Testis (tissue), 3 donors: ENCODE results near the gene CPT1C. TPM values are rescaled to one million over a fixed set of nuclear protein-coding genes. Genes with fewer than 3 reads are reported as not detected.

Experiments
- DNase-seq: peaks from one replicate; pipeline ENCODE4 v3.0.0-alpha.2; 2019
- H3K27ac ChIP-seq, 2 donors: fragments of 200-600 bp; sonication (generic); one replicate each; pipeline ENCODE4 v1.5.1; 2019
- H3K27me3 ChIP-seq: fragments of 200-600 bp; sonication (generic); one replicate; pipeline ENCODE4 v1.5.1; 2019
- H3K36me3 ChIP-seq: fragments of 200-600 bp; sonication (generic); one replicate; pipeline ENCODE4 v1.5.1; 2017; ENCODE audit warnings: low read depth; ENCODE audit errors: missing control alignments
- H3K4me1 ChIP-seq: fragments of 200-600 bp; sonication (generic); one replicate; pipeline ENCODE4 v1.5.1; 2019
- H3K4me3 ChIP-seq, 2 donors: fragments of 200-600 bp; sonication (generic); one replicate each; pipeline ENCODE4 v1.5.1; 2017 to 2019
- H3K9me3 ChIP-seq: fragments of 200-600 bp; sonication (generic); one replicate; pipeline ENCODE4 v1.5.1; 2017
- CTCF ChIP-seq, 3 experiments: fragments of 450-650 bp in 2 of 3; fragments of 200-600 bp in 1 of 3; sonication (generic) in 1 of 3; IDR thresholded peaks; one replicate each; pipeline ENCODE4 v1.5.1; 2016 to 2019; ENCODE audit warnings: antibody characterized with exemption in 3 of 3, mild to moderate bottlenecking in 2 of 3, moderate library complexity in 1 of 3
- POLR2A ChIP-seq: fragments of 450-650 bp; IDR thresholded peaks from one replicate; pipeline ENCODE4 v1.6.1; 2017; ENCODE audit warnings: antibody characterized with exemption, mild to moderate bottlenecking, moderate library complexity
- WGBS, 2 donors: methylation state at CpG; one replicate each; pipeline ENCODE4 v1.1.5; 2018; 5-methylcytosine and 5-hydroxymethylcytosine counted together
- intact Hi-C: fragments of 100-400 bp; cut with DNase I; formaldehyde crosslinking; loops from one replicate; pipeline ENCODE4 v1.15.1; 2023; ENCODE audit warnings: low total_unique reads
- polyA plus RNA-seq: library from polyadenylated mRNA; stranded (reverse); fragments of 350-450 nt; fragmentation: Illumina TruSeq; extraction: RNeasy Lipid Tissue Mini Kit (QIAGEN cat#74804); gene quantifications from one replicate; pipeline ENCODE4 v1.2.3, GENCODE V29; 2014; ENCODE audit warnings: low read depth, low replicate concordance; ENCODE audit not compliant: insufficient read depth
- total RNA-seq, 2 donors: library from RNA; depleted of rRNA; stranded (reverse); fragments of >200 nt; gene quantifications; one replicate each; pipeline ENCODE4 v1.2.3, GENCODE V29; 2016

Gene CPT1C
- total and polyA plus RNA-seq, 3 donors from 2014 or later, result 8.8 to 17.1 (median 9.8) TPM

- peaks cover 5% of the 10 kb centered on the region for H3K4me1 ChIP-seq
- H3K9me3 ChIP-seq, result no peaks in the 10 kb centered on the region
- no peak for DNase-seq
- no peaks in the 10 kb centered on the region for H3K27me3 ChIP-seq
- no peaks in the 10 kb centered on the region for H3K36me3 ChIP-seq
- TF ChIP-seq CTCF (IDR thresholded peaks at IDR 0.05) (no peak), POLR2A (no peak)
- H3K4me3 ChIP-seq, result peak overlapping the region in 1 of 2 donors; percentile 26
- H3K27ac ChIP-seq, result no peak overlapping the region
- 75 to 82% methylated on average over 30 to 58 of the region's 58 CpGs for WGBS, 2 donors
- intact Hi-C loops, result no loop called here
Measured at GRCh38 chr19:49652551-49653465, 38.1 kb upstream of the CPT1C start.

- intact Hi-C loops, result no loop called here
- no peaks in the 10 kb centered on the region for H3K9me3 ChIP-seq
- H3K4me3 ChIP-seq, result no peak overlapping the region
- H3K27ac ChIP-seq, result no peak overlapping the region
- 79 to 84% methylated on average over 8 to 11 of the region's 13 CpGs for WGBS, 2 donors
- H3K36me3 ChIP-seq, result no peaks in the 10 kb centered on the region
- H3K27me3 ChIP-seq, result no peaks in the 10 kb centered on the region
- TF ChIP-seq CTCF (IDR thresholded peaks at IDR 0.05), result no peak
- TF ChIP-seq POLR2A, result no peak
- no peak for DNase-seq
- H3K4me1 ChIP-seq, result peaks cover 5% of the 10 kb centered on the region
Measured at GRCh38 chr19:49653466-49653806, 37.5 kb upstream of the CPT1C start.

- 78 to 91% methylated on average over 10 of the region's 10 CpGs for WGBS, 2 donors
- Histone ChIP-seq H3K27me3 (no peaks in the 10 kb centered on the region), H3K27ac (no peak overlapping the region), H3K4me3 (no peak overlapping the region), H3K36me3 (no peaks in the 10 kb centered on the region), H3K4me1 (peaks cover 5% of the 10 kb centered on the region), H3K9me3 (no peaks in the 10 kb centered on the region)
- intact Hi-C loops, result no loop called here
- no peak for DNase-seq
- no peak for TF ChIP-seq CTCF (IDR thresholded peaks at IDR 0.05)
- no peak for TF ChIP-seq POLR2A
Measured at GRCh38 chr19:49654581-49654980, 36.3 kb upstream of the CPT1C start.

- Histone ChIP-seq H3K4me3 (no peak overlapping the region), H3K27me3 (no peaks in the 10 kb centered on the region), H3K36me3 (no peaks in the 10 kb centered on the region), H3K9me3 (no peaks in the 10 kb centered on the region), H3K27ac (no peak overlapping the region), H3K4me1 (no peaks in the 10 kb centered on the region)
- no peak for TF ChIP-seq CTCF (IDR thresholded peaks at IDR 0.05)
- TF ChIP-seq POLR2A, result no peak
- intact Hi-C loops, result no loop called here
- no peak for DNase-seq
- 91 to 92% methylated on average over 20 to 23 of the region's 23 CpGs for WGBS, 2 donors
Measured at GRCh38 chr19:49655570-49656455, 35.1 kb upstream of the CPT1C start.
